PC-3 (cell line): ENCODE results near the gene GPR146.

Experiments
- CTCF ChIP-seq: fragments of 300-600 bp; sonication (generic); conservative IDR thresholded peaks from 2 replicates; pipeline ENCODE4 v1.5.1; 2017; ENCODE audit warnings: antibody characterized with exemption, low read depth, mild to moderate bottlenecking, low read length
- EZH2 ChIP-seq: fragments of 300-600 bp; sonication (generic); IDR thresholded peaks from one replicate; pipeline ENCODE4 v1.6.1; 2017; ENCODE audit warnings: antibody characterized with exemption, mild to moderate bottlenecking, low read length; ENCODE audit not compliant: unreplicated experiment

- no peak for TF ChIP-seq CTCF
- TF ChIP-seq EZH2: no peak
Measured at GRCh38 chr7:1060315-1061072, 16.1 kb downstream of the GPR146 start.
